GM19043 (cell line): ENCODE data around the gene PTN.
"Not testable (repeated sequence)": the region's sequence is repeated elsewhere in the genome, so short reads cannot be mapped to it uniquely, and the experiment has no call there.

Source experiments
- ATAC-seq: cut with Tn5 transposase; IDR thresholded peaks from one replicate; pipeline ENCODE4 v1.9.1; 2021; ENCODE audit warnings: low read depth; ENCODE audit not compliant: unreplicated experiment

PTN gene

DNA sequence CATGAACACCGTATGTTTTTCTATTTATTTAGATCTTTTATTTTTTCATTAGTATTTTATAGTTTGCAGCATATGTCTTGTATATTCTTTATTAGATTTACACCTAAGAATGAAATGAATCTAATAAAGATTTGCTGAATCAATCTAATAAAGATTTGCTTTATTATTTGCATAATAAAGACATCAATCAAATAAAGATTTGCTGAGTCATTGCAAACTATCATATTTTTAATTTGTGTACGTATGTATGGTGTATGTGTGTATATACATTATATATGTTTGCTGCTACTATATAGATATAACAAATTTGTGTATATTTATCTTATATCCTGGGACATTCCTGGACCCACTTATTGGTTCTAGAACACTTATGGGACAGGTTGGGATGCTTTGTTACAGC, 147.5 kb downstream of the PTN start:
- ATAC-seq = no peak

DNA sequence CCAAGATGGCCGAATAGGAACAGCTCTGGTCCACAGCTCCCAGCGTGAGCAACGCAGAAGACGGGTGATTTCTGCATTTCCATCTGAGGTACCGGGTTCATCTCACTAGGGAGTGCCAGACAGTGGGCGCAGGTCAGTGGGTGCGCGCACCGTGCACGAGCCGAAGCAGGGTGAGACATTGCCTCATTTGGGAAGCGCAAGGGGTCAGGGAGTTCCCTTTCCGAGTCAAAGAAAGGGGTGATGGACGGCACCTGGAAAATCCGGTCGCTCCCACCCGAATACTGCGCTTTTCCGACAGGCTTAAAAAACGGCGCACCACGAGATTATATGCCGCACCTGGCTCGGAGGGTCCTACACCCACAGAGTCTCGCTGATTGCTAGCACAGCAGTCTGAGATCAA, 161.9 kb downstream of the PTN start:
- not testable (repeated sequence) for ATAC-seq
